ENCODE data around the gene ERP29.

Gene ERP29

GRCh38 chr12:112011685-112012084 lies 1.5 kb upstream of the ERP29 start:
- peak overlapping the region; percentile 77 for H3K9ac ChIP-seq (ENCODE audit: low read depth, low read length)
- H3K9me3 ChIP-seq (ENCODE audit: control insufficient read depth, insufficient read depth, low read length), result no peaks in the 10 kb centered on the region
- H3K4me1 ChIP-seq (ENCODE audit: insufficient read depth, low read length), result peaks cover 11% of the 10 kb centered on the region

GRCh38 chr12:112013601-112014402 lies 576 bp downstream of the ERP29 start:
- Histone ChIP-seq H3K36me3 (ENCODE audit: insufficient read depth, low read length) (peaks cover 7% of the 10 kb centered on the region; the same call in 1 of the 2 replicates), H3K9me3 (ENCODE audit: control insufficient read depth, insufficient read depth, low read length) (no peaks in the 10 kb centered on the region), H3K4me1 (ENCODE audit: insufficient read depth, low read length) (peaks cover 8% of the 10 kb centered on the region), H3K9ac (ENCODE audit: low read depth, low read length) (peak overlapping the region; percentile 74)

More at GRCh38 chr12:112011685-112012084, 1.5 kb upstream of the ERP29 start:
- peaks cover 7% of the 10 kb centered on the region; the same call in 1 of the 2 replicates for H3K36me3 ChIP-seq (ENCODE audit: insufficient read depth, low read length)

GRCh38 chr12:112015938-112016337 lies 2.7 kb downstream of the ERP29 start:
- H3K36me3 ChIP-seq (ENCODE audit: insufficient read depth, low read length), result peaks cover 14% of the 10 kb centered on the region
- H3K9me3 ChIP-seq (ENCODE audit: control insufficient read depth, insufficient read depth, low read length), result no peaks in the 10 kb centered on the region
- H3K4me1 ChIP-seq (ENCODE audit: insufficient read depth, low read length), result peaks cover 8% of the 10 kb centered on the region
- no peak overlapping the region for H3K9ac ChIP-seq (ENCODE audit: low read depth, low read length)

GRCh38 chr12:112017041-112017440 lies 3.8 kb downstream of the ERP29 start:
- Histone ChIP-seq H3K9me3 (ENCODE audit: control insufficient read depth, insufficient read depth, low read length) (no peaks in the 10 kb centered on the region), H3K9ac (ENCODE audit: low read depth, low read length) (no peak overlapping the region), H3K4me1 (ENCODE audit: insufficient read depth, low read length) (peaks cover 5% of the 10 kb centered on the region; the same call in 1 of the 2 replicates), H3K36me3 (ENCODE audit: insufficient read depth, low read length) (peaks cover 14% of the 10 kb centered on the region)

- H3K36me3 ChIP-seq (ENCODE audit: insufficient read depth, low read length), result peaks cover 19% of the 10 kb centered on the region
- H3K9ac ChIP-seq (ENCODE audit: low read depth, low read length), result no peak overlapping the region
- H3K4me1 ChIP-seq (ENCODE audit: insufficient read depth, low read length), result peaks cover 5% of the 10 kb centered on the region; the same call in 1 of the 2 replicates
These were observed 5.5 kb downstream of the ERP29 start for GRCh38 chr12:112018571-112019237.

GRCh38 chr12:112020947-112021457 lies 7.8 kb downstream of the ERP29 start:
- peaks cover 15% of the 10 kb centered on the region for H3K36me3 ChIP-seq (ENCODE audit: insufficient read depth, low read length)
- H3K4me1 ChIP-seq (ENCODE audit: insufficient read depth, low read length), result peaks cover 7% of the 10 kb centered on the region; the same call in 1 of the 2 replicates
- H3K9ac ChIP-seq (ENCODE audit: low read depth, low read length), result no peak overlapping the region
- no peaks in the 10 kb centered on the region for H3K9me3 ChIP-seq (ENCODE audit: control insufficient read depth, insufficient read depth, low read length)

More at GRCh38 chr12:112018571-112019237, 5.5 kb downstream of the ERP29 start:
- no peaks in the 10 kb centered on the region for H3K9me3 ChIP-seq (ENCODE audit: control insufficient read depth, insufficient read depth, low read length)

GRCh38 chr12:112022241-112023016 lies 9.2 kb downstream of the ERP29 start:
- H3K4me1 ChIP-seq (ENCODE audit: insufficient read depth, low read length), result peaks cover 12% of the 10 kb centered on the region; the same call in 1 of the 2 replicates
- H3K36me3 ChIP-seq (ENCODE audit: insufficient read depth, low read length), result peaks cover 12% of the 10 kb centered on the region
- H3K9me3 ChIP-seq (ENCODE audit: control insufficient read depth, insufficient read depth, low read length), result no peaks in the 10 kb centered on the region
- H3K9ac ChIP-seq (ENCODE audit: low read depth, low read length), result no peak overlapping the region

- Histone ChIP-seq H3K9ac (ENCODE audit: low read depth, low read length) (no peak overlapping the region), H3K36me3 (ENCODE audit: insufficient read depth, low read length) (peaks cover 16% of the 10 kb centered on the region)
These were observed 10.7 kb downstream of the ERP29 start for GRCh38 chr12:112023759-112024396.

GRCh38 chr12:112025808-112026375 lies 12.7 kb downstream of the ERP29 start:
- peaks cover 12% of the 10 kb centered on the region; the same call in 1 of the 2 replicates for H3K4me1 ChIP-seq (ENCODE audit: insufficient read depth, low read length)
- peaks cover 20% of the 10 kb centered on the region for H3K36me3 ChIP-seq (ENCODE audit: insufficient read depth, low read length)
- no peaks in the 10 kb centered on the region for H3K9me3 ChIP-seq (ENCODE audit: control insufficient read depth, insufficient read depth, low read length)
- no peak overlapping the region for H3K9ac ChIP-seq (ENCODE audit: low read depth, low read length)

More at GRCh38 chr12:112023759-112024396, 10.7 kb downstream of the ERP29 start:
- Histone ChIP-seq H3K9me3 (ENCODE audit: control insufficient read depth, insufficient read depth, low read length) (no peaks in the 10 kb centered on the region), H3K4me1 (ENCODE audit: insufficient read depth, low read length) (peaks cover 12% of the 10 kb centered on the region; the same call in 1 of the 2 replicates)

- Histone ChIP-seq H3K9me3 (ENCODE audit: control insufficient read depth, insufficient read depth, low read length) (no peaks in the 10 kb centered on the region), H3K36me3 (ENCODE audit: insufficient read depth, low read length) (peaks cover 27% of the 10 kb centered on the region), H3K4me1 (ENCODE audit: insufficient read depth, low read length) (peaks cover 7% of the 10 kb centered on the region), H3K9ac (ENCODE audit: low read depth, low read length) (no peak overlapping the region)
These were observed 16.1 kb downstream of the ERP29 start for GRCh38 chr12:112029301-112029700.

- Histone ChIP-seq H3K36me3 (ENCODE audit: insufficient read depth, low read length) (peaks cover 27% of the 10 kb centered on the region), H3K9me3 (ENCODE audit: control insufficient read depth, insufficient read depth, low read length) (no peaks in the 10 kb centered on the region), H3K9ac (ENCODE audit: low read depth, low read length) (no peak overlapping the region), H3K4me1 (ENCODE audit: insufficient read depth, low read length) (no peaks in the 10 kb centered on the region; the same call in 1 of the 2 replicates)
These were observed 18.2 kb downstream of the ERP29 start for GRCh38 chr12:112031472-112031871.

- peaks cover 32% of the 10 kb centered on the region for H3K36me3 ChIP-seq (ENCODE audit: insufficient read depth, low read length)
- H3K4me1 ChIP-seq (ENCODE audit: insufficient read depth, low read length), result no peaks in the 10 kb centered on the region; the same call in 1 of the 2 replicates
- H3K9ac ChIP-seq (ENCODE audit: low read depth, low read length), result no peak overlapping the region
- no peaks in the 10 kb centered on the region for H3K9me3 ChIP-seq (ENCODE audit: control insufficient read depth, insufficient read depth, low read length)
These were observed 19.1 kb downstream of the ERP29 start for GRCh38 chr12:112032292-112032691.

- no peaks in the 10 kb centered on the region for H3K9me3 ChIP-seq (ENCODE audit: control insufficient read depth, insufficient read depth, low read length)
- no peaks in the 10 kb centered on the region; the same call in 1 of the 2 replicates for H3K4me1 ChIP-seq (ENCODE audit: insufficient read depth, low read length)
- no peak overlapping the region for H3K9ac ChIP-seq (ENCODE audit: low read depth, low read length)
- peaks cover 34% of the 10 kb centered on the region for H3K36me3 ChIP-seq (ENCODE audit: insufficient read depth, low read length)
These were observed 22.1 kb downstream of the ERP29 start for GRCh38 chr12:112035219-112035785.
